ENCODE results near the gene ATL3.

DNA sequence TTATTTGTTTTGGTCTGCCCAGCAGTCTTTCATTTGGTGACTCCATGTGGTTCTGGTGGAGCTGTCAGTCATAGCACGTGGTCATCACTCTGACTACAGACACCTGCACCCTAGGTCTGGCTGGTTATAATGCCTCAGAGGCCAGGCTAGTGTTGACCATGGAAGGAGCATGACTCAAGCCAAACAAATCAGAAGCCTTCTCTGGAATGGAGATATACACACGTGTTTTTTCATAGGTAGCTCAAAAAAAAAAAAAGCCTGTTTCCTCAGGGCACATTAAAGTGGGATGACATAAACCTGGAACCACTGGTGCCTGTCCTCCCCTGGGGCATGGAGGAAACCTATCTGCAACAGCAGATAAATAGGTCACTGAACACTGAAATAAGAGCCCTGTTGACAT is 48.9 kb downstream of the ATL3 start:
- TF ChIP-seq, protein P1, sequence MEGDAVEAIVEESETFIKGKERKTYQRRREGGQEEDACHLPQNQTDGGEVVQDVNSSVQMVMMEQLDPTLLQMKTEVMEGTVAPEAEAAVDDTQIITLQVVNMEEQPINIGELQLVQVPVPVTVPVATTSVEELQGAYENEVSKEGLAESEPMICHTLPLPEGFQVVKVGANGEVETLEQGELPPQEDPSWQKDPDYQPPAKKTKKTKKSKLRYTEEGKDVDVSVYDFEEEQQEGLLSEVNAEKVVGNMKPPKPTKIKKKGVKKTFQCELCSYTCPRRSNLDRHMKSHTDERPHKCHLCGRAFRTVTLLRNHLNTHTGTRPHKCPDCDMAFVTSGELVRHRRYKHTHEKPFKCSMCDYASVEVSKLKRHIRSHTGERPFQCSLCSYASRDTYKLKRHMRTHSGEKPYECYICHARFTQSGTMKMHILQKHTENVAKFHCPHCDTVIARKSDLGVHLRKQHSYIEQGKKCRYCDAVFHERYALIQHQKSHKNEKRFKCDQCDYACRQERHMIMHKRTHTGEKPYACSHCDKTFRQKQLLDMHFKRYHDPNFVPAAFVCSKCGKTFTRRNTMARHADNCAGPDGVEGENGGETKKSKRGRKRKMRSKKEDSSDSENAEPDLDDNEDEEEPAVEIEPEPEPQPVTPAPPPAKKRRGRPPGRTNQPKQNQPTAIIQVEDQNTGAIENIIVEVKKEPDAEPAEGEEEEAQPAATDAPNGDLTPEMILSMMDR (IDR thresholded peaks at IDR 0.05; ENCODE audit: low read depth, low read length) = no peak
- TF ChIP-seq, protein P2, sequence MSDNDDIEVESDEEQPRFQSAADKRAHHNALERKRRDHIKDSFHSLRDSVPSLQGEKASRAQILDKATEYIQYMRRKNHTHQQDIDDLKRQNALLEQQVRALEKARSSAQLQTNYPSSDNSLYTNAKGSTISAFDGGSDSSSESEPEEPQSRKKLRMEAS (IDR thresholded peaks at IDR 0.05; ENCODE audit: low read depth, low read length) = no peak
- no peak for TF ChIP-seq POLR2A (IDR thresholded peaks at IDR 0.05; ENCODE audit: extremely low read depth, insufficient read length)

Measured in NB4 (cell line).